DOHH2 (cell line): Measurements from ENCODE around the gene RAB17.

Experiments
- H3F3A ChIP-seq: fragments of 200-600 bp; sonication (generic), shearing (Covaris generic); 2 replicates; pipeline ENCODE4 v1.6.0; 2016; ENCODE audit warnings: antibody characterized with exemption, mild to moderate bottlenecking; ENCODE audit not compliant: control insufficient read depth, insufficient read depth
- H3K27ac ChIP-seq: fragments of 200-600 bp; sonication (generic); 2 replicates; pipeline ENCODE4 v1.5.1; 2014; ENCODE audit warnings: low read depth, mild to moderate bottlenecking, low read length, moderate library complexity
- H3K27me3 ChIP-seq: fragments of 200-600 bp; sonication (generic); 2 replicates; pipeline ENCODE4 v1.6.1; 2014; ENCODE audit warnings: mild to moderate bottlenecking, low read length, mixed read lengths; ENCODE audit not compliant: control insufficient read depth
- H3K36me3 ChIP-seq: fragments of 200-600 bp; sonication (generic); 2 replicates; pipeline ENCODE4 v1.6.1; 2014; ENCODE audit warnings: mild to moderate bottlenecking, low read length, moderate library complexity, mixed read lengths; ENCODE audit not compliant: control insufficient read depth
- H3K4me1 ChIP-seq: fragments of 200-600 bp; sonication (generic); 2 replicates; pipeline ENCODE4 v1.6.1; 2014; ENCODE audit warnings: mild to moderate bottlenecking, low read length, mixed read lengths; ENCODE audit not compliant: control insufficient read depth
- H3K4me2 ChIP-seq: fragments of 200-600 bp; sonication (generic); 2 replicates; pipeline ENCODE4 v1.6.0; 2014; ENCODE audit warnings: mild to moderate bottlenecking, low read length, moderate library complexity
- H3K4me3 ChIP-seq: fragments of 200-600 bp; sonication (generic); 2 replicates; pipeline ENCODE4 v1.5.1; 2014; ENCODE audit warnings: mild to moderate bottlenecking, low read length, mixed read lengths
- H3K79me2 ChIP-seq: fragments of 200-600 bp; sonication (generic); 2 replicates; pipeline ENCODE4 v1.6.1; 2014; ENCODE audit warnings: mild to moderate bottlenecking, low read length, mixed read lengths; ENCODE audit not compliant: control insufficient read depth
- H3K9me2 ChIP-seq: fragments of 200-600 bp; sonication (generic); replicated peaks from 2 replicates; pipeline ENCODE4 v1.6.1; 2014; ENCODE audit warnings: mild to moderate bottlenecking, low read length, mixed read lengths; ENCODE audit not compliant: control insufficient read depth
- H3K9me3 ChIP-seq: fragments of 200-600 bp; sonication (generic); 2 replicates; pipeline ENCODE4 v1.6.1; 2014; ENCODE audit warnings: antibody characterized with exemption, low read length, mixed read lengths; ENCODE audit not compliant: control insufficient read depth, insufficient read depth
- H4K20me1 ChIP-seq: fragments of 200-600 bp; sonication (generic); 2 replicates; pipeline ENCODE4 v1.6.0; 2014; ENCODE audit warnings: low read depth, mild to moderate bottlenecking, antibody characterized with exemption, low read length, moderate library complexity; ENCODE audit not compliant: control insufficient read depth, insufficient read depth
- EZH2phosphoT487 ChIP-seq: fragments of 200-600 bp; sonication (generic); IDR thresholded peaks from 2 replicates; pipeline ENCODE4 v1.6.1; 2017; ENCODE audit warnings: borderline replicate concordance, mild to moderate bottlenecking, antibody characterized with exemption, low read length, moderate library complexity, mixed read lengths
- TF ChIP-seq, protein P1 (sequence below): fragments of 200-600 bp; sonication (generic); IDR thresholded peaks from one replicate; pipeline ENCODE4 v1.5.1; 2014; ENCODE audit warnings: antibody characterized with exemption, mild to moderate bottlenecking, low read depth, low read length; ENCODE audit not compliant: poor library complexity, severe bottlenecking

RAB17 gene

DNA sequence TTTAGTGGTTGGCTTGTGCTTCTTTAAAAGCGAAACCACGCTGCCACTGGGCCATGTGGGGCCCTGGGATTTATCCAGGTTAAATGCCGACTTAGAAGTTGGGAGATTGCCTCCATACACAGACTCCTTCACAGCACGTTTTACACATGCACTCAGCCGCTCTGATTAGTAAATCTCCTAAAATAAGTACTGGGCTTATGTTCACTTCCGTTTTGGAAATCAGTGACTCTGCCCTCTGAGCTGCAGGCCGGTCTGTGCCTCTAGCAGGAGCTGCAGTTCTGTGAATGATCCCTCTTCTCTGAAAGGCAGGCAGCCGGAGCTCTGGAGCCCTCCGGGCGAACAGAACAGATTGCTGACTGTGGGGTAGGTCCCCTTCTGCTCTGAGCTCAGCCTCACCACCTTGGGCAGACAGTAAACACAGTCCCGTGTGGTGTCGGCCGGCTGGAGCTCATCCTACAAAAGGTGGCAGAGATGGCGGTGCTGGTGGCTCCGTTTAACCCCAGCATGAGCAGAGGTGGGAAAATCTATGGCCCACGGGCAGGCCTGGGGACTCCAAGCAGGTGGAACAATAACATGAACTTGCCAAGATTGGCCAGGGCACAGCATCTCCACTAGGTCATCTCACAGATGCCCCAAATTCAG is 9.8 kb upstream of the RAB17 start:
- H3K9me2 ChIP-seq = no peaks in the 10 kb centered on the region
- no peaks in the 10 kb centered on the region for H3K79me2 ChIP-seq
- H3K27ac ChIP-seq = no peak overlapping the region
- no peak overlapping the region for H3K4me3 ChIP-seq
- no peaks in the 10 kb centered on the region for H4K20me1 ChIP-seq
- H3K4me1 ChIP-seq = peaks cover 10% of the 10 kb centered on the region
- TF ChIP-seq EZH2phosphoT487 = no peak
- TF ChIP-seq, protein P1, sequence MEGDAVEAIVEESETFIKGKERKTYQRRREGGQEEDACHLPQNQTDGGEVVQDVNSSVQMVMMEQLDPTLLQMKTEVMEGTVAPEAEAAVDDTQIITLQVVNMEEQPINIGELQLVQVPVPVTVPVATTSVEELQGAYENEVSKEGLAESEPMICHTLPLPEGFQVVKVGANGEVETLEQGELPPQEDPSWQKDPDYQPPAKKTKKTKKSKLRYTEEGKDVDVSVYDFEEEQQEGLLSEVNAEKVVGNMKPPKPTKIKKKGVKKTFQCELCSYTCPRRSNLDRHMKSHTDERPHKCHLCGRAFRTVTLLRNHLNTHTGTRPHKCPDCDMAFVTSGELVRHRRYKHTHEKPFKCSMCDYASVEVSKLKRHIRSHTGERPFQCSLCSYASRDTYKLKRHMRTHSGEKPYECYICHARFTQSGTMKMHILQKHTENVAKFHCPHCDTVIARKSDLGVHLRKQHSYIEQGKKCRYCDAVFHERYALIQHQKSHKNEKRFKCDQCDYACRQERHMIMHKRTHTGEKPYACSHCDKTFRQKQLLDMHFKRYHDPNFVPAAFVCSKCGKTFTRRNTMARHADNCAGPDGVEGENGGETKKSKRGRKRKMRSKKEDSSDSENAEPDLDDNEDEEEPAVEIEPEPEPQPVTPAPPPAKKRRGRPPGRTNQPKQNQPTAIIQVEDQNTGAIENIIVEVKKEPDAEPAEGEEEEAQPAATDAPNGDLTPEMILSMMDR = no peak
- no peaks in the 10 kb centered on the region for H3K36me3 ChIP-seq
- H3K9me3 ChIP-seq = no peaks in the 10 kb centered on the region
- H3F3A ChIP-seq = no peaks in the 10 kb centered on the region
- no peak overlapping the region for H3K4me2 ChIP-seq
- H3K27me3 ChIP-seq = peaks cover 2% of the 10 kb centered on the region

DNA sequence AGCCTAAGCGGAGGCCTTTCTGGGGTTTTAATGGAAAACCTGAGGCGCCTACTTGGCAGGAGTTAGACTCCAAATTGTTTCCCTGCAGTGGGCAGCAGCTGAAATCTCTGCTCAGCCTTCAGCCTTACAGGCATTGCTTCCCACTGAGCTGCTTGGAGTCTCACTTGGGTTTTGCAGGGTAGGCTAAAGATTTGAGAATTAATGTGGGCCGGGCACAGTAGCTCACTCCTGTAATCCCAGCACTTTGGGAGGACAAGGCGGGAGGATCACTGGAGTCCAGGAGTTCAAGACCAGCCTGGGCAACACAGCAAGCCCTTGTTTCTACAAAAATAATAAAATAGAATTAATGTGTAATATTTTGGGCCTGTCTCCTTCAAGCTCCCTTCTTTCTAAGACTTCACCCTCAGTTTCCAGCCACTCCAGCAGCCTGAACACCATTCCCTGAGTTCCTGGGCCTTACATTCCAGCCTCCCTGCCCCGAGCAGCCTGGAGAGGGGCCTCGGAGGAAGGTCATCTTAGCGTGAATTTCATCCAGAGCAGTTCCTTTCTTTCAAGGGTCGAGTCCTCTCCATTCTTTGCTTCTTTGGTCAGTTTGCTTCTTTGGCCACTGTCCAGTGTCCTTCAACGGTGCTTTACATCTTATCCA is 9.1 kb upstream of the RAB17 start:
- H3K4me1 ChIP-seq = peaks cover 10% of the 10 kb centered on the region
- no peaks in the 10 kb centered on the region for H3K36me3 ChIP-seq
- TF ChIP-seq, protein P1 = no peak
- no peak for TF ChIP-seq EZH2phosphoT487
- no peak overlapping the region for H3K4me2 ChIP-seq
- H3K4me3 ChIP-seq = no peak overlapping the region
- no peaks in the 10 kb centered on the region for H4K20me1 ChIP-seq
- H3K27me3 ChIP-seq = peaks cover 2% of the 10 kb centered on the region
- no peaks in the 10 kb centered on the region for H3K9me2 ChIP-seq
- H3K27ac ChIP-seq = no peak overlapping the region
- H3F3A ChIP-seq = no peaks in the 10 kb centered on the region
- H3K79me2 ChIP-seq = no peaks in the 10 kb centered on the region
- no peaks in the 10 kb centered on the region for H3K9me3 ChIP-seq

DNA sequence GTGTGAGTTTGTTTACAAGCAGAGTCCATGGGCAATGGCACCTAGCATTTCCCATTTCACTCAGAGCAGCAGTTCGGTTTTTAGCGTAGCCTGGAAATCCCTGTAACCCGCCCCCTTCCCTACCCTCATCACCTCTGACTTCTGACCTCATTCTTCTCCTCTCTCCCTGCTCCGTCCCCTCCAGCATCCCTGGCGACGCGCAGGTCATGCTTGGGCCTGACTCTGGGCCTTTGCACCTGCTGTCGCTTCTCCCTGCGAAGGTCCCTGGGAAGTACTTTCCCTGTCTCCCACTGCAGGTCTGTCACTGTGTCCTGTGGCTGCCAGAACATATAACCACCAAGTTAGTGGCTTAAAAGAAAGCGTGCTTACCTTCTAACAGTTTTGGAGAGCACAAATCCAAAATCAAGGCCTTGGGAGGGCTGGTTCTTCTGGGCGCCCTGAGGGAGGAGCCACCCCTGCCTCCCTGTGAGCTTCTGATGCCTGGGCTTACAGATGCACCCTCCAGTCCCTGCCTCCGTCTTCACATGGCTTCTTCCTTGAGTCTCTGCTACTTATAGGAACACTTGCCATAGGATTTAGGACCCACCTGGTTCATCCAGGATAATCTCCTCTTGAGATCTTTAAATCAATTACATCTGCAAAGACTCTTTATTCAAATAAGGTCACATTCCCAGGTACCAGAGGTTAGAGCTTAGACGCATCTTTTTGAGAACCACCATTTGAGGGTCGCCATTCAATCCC is 8.1 kb upstream of the RAB17 start:
- Histone ChIP-seq H3K4me1 (peaks cover 5% of the 10 kb centered on the region), H3K9me3 (no peaks in the 10 kb centered on the region), H3K4me3 (no peak overlapping the region), H3K36me3 (no peaks in the 10 kb centered on the region), H3K79me2 (no peaks in the 10 kb centered on the region), H3K27ac (no peak overlapping the region), H3K9me2 (no peaks in the 10 kb centered on the region), H3F3A (no peaks in the 10 kb centered on the region), H3K27me3 (peaks cover 2% of the 10 kb centered on the region), H3K4me2 (no peak overlapping the region), H4K20me1 (no peaks in the 10 kb centered on the region)
- no peak for TF ChIP-seq EZH2phosphoT487
- TF ChIP-seq, protein P1 = no peak
